D341Med (cell line): ENCODE data around the gene MAPK8.

Source experiments
- DNase-seq: peaks from one replicate; pipeline ENCODE4 v3.0.0; 2012; ENCODE audit warnings: low spot score

Gene MAPK8

GRCh38 chr10:48292616-48293015, 13.9 kb upstream of the MAPK8 start:
- no peak for DNase-seq

- no peak for DNase-seq
These were observed 12.0 kb upstream of the MAPK8 start for GRCh38 chr10:48294431-48294830.

GRCh38 chr10:48296576-48297098, 9.8 kb upstream of the MAPK8 start:
- DNase-seq: no peak

- no peak for DNase-seq
These were observed 7.4 kb upstream of the MAPK8 start for GRCh38 chr10:48299066-48299465.

GRCh38 chr10:48299692-48300091, 6.8 kb upstream of the MAPK8 start:
- DNase-seq: no peak

GRCh38 chr10:48300556-48300955, 5.9 kb upstream of the MAPK8 start:
- DNase-seq: no peak

GRCh38 chr10:48302515-48303476, 3.7 kb upstream of the MAPK8 start:
- no peak for DNase-seq

GRCh38 chr10:48305905-48306264, 592 bp upstream of the MAPK8 start:
- no peak for DNase-seq

GRCh38 chr10:48306870-48307710, 613 bp downstream of the MAPK8 start:
- DNase-seq: peak; percentile 93

GRCh38 chr10:48307711-48308018, 1.2 kb downstream of the MAPK8 start:
- DNase-seq: no peak

- DNase-seq: no peak
These were observed 3.3 kb downstream of the MAPK8 start for GRCh38 chr10:48309711-48310226.

- no peak for DNase-seq
These were observed 7.6 kb downstream of the MAPK8 start for GRCh38 chr10:48314107-48314506.

- no peak for DNase-seq
These were observed 9.8 kb downstream of the MAPK8 start for GRCh38 chr10:48316236-48316635.

- DNase-seq: no peak
These were observed 11.0 kb downstream of the MAPK8 start for GRCh38 chr10:48317321-48317990.

- DNase-seq: no peak
These were observed 15.5 kb downstream of the MAPK8 start for GRCh38 chr10:48322017-48322416.

- DNase-seq: no peak
These were observed 18.1 kb downstream of the MAPK8 start for GRCh38 chr10:48324580-48324979.

- no peak for DNase-seq
These were observed 23.8 kb downstream of the MAPK8 start for GRCh38 chr10:48330269-48330668.

- DNase-seq: no peak
These were observed 25.0 kb downstream of the MAPK8 start for GRCh38 chr10:48331436-48331835.

- no peak for DNase-seq
These were observed 25.8 kb downstream of the MAPK8 start for GRCh38 chr10:48332166-48332870.

- DNase-seq: no peak
These were observed 26.4 kb downstream of the MAPK8 start for GRCh38 chr10:48332871-48333216.

- DNase-seq: no peak
These were observed 27.4 kb downstream of the MAPK8 start for GRCh38 chr10:48333856-48334255.

GRCh38 chr10:48335788-48336187, 29.3 kb downstream of the MAPK8 start:
- DNase-seq: no peak
